Vagina (tissue), 2 donors: Measurements from ENCODE around the gene MRGPRF. TPM values are rescaled to one million over a fixed set of nuclear protein-coding genes. Genes with fewer than 3 reads are reported as not detected.

Source experiments
- DNase-seq, 2 donors: peaks; one replicate each; pipeline ENCODE4 v3.0.0-alpha.2; 2017; ENCODE audit errors: extremely low spot score in 2 of 2
- H3K27ac ChIP-seq: fragments of 200-600 bp; sonication (generic); one replicate; pipeline ENCODE4 v1.5.1; 2019
- H3K27me3 ChIP-seq: fragments of 200-600 bp; sonication (generic); one replicate; pipeline ENCODE4 v1.5.1; 2019
- H3K36me3 ChIP-seq, 2 donors: fragments of 200-600 bp; sonication (generic); one replicate each; pipeline ENCODE4 v1.5.1; 2017 to 2019
- H3K4me1 ChIP-seq: fragments of 200-600 bp; sonication (generic); one replicate; pipeline ENCODE4 v1.5.1; 2019
- H3K4me3 ChIP-seq, 2 donors: fragments of 200-600 bp; sonication (generic); 1 replicate in 1 of 2; 2 replicates in 1 of 2; pipeline ENCODE4 v1.5.1; 2016 to 2019
- H3K9me3 ChIP-seq: fragments of 200-600 bp; sonication (generic); one replicate; pipeline ENCODE4 v1.5.1; 2019
- POLR2A ChIP-seq, 2 donors: fragments of 450-650 bp; IDR thresholded peaks; one replicate each; pipeline ENCODE4 v1.6.1; 2017; ENCODE audit warnings: antibody characterized with exemption in 2 of 2, mild to moderate bottlenecking in 2 of 2, moderate library complexity in 2 of 2
- POLR2AphosphoS5 ChIP-seq, 2 donors: sonication (generic); formaldehyde crosslinking; IDR thresholded peaks; one replicate each; pipeline ENCODE4 v1.9.0; 2017; ENCODE audit warnings: antibody characterized with exemption in 2 of 2, mild to moderate bottlenecking in 2 of 2, low read depth in 1 of 2; ENCODE audit not compliant: insufficient read depth in 1 of 2
- intact Hi-C: fragments of 100-400 bp; cut with DNase I; formaldehyde crosslinking; loops from one replicate; pipeline ENCODE4 v1.15.1; 2023
- total RNA-seq: library from RNA; depleted of rRNA; stranded (reverse); fragments of >200 nt; gene quantifications from one replicate; pipeline ENCODE4 v1.2.3, GENCODE V29; 2016

Gene MRGPRF
- total RNA-seq, 1 donor from 2014 or later, result 84.5 TPM

- peaks cover 10% of the 10 kb centered on the region for H3K4me1 ChIP-seq
- intact Hi-C loops, result no loop called here
- no peaks in the 10 kb centered on the region for H3K27me3 ChIP-seq
- H3K27ac ChIP-seq, result no peak overlapping the region
- no peak for DNase-seq
- no peaks in the 10 kb centered on the region for H3K36me3 ChIP-seq
- H3K4me3 ChIP-seq, result peak overlapping the region; percentile 13 to 17
- TF ChIP-seq POLR2AphosphoS5 (IDR thresholded peaks at IDR 0.05; ENCODE audit: insufficient read depth in 1 of 2, low read depth in 1 of 2) (peak in 1 of 2 donors; percentile 66), POLR2A (IDR thresholded peaks at IDR 0.05) (no peak)
- H3K9me3 ChIP-seq, result no peaks in the 10 kb centered on the region
Measured at GRCh38 chr11:68954836-68955606, 58.0 kb downstream of the MRGPRF start.

Other genes starting within 250 kb of the MRGPRF start
- gene CPT1A, start 171.3 kb downstream of the MRGPRF start, total RNA-seq, result 80.8 TPM
- gene MRPL21, start 109.4 kb downstream of the MRGPRF start, total RNA-seq, result 68.5 TPM
- gene IGHMBP2, start 109.4 kb downstream of the MRGPRF start, total RNA-seq, result 8.3 TPM
- gene MRGPRD, start 32.3 kb downstream of the MRGPRF start, total RNA-seq, result not detected
- 21.1 TPM for gene TPCN2, start 35.7 kb upstream of the MRGPRF start, total RNA-seq
- 0.74 TPM for gene SMIM38, start 142.7 kb upstream of the MRGPRF start, total RNA-seq